Endothelial cell of umbilical vein (primary cell): Measurements from ENCODE around the gene RPH3AL. TPM values are rescaled to one million over a fixed set of nuclear protein-coding genes. Genes with fewer than 3 reads are reported as not detected.

Source experiments
- BruUV-seq: library from RNA; stranded (reverse); fragments of 400-500 nt; replicated peaks from 2 replicates; lab custom pipeline; 2021; lab: Mats Ljungman, UMichigan
- CTCF ChIA-PET: fragments of 300-600, 350-600 bp; sonication (Branson Sonifier 250); formaldehyde crosslinking; loops from one replicate; lab custom pipeline; 2021; ENCODE audit warnings: antibody characterized with exemption, inconsistent platforms; lab: Charles Lee
- POLR2A ChIA-PET: fragments of 300-600, 350-600 bp; sonication (Branson Sonifier 250); formaldehyde crosslinking; loops from one replicate; lab custom pipeline; 2021; ENCODE audit warnings: antibody characterized with exemption, inconsistent platforms; lab: Charles Lee
- DNase-seq: peaks from one replicate; pipeline ENCODE4 v3.0.0-alpha.2; 2011; ENCODE audit warnings: low read depth, low spot score
- FAIRE-seq: peaks from 2 replicates; lab custom pipeline; 2011; peaks lifted over from hg19 to GRCh38; lab: Jason Lieb, UNC
- H2AFZ ChIP-seq: 2 replicates; pipeline ENCODE4 v1.6.0; 2012; ENCODE audit warnings: low read depth, low read length, control low read depth, inconsistent platforms
- H3K27ac ChIP-seq: 2 replicates; pipeline ENCODE4 v1.5.1; 2011; ENCODE audit warnings: low read depth, mild to moderate bottlenecking, control low read depth, low read length, moderate library complexity; ENCODE audit not compliant: insufficient read depth
- H3K27me3 ChIP-seq, 2 experiments: 2 replicates each; pipeline versions ENCODE4 v1.6.0 to v1.6.1; 2011; ENCODE audit warnings: low read length in 2 of 2, mixed read lengths in 1 of 2; ENCODE audit not compliant: control insufficient read depth in 2 of 2, insufficient read depth in 2 of 2
- H3K36me3 ChIP-seq, 2 experiments: 2 replicates in 1 of 2; 3 replicates in 1 of 2; pipeline ENCODE4 v1.5.1; 2011; ENCODE audit warnings: low read length in 2 of 2, mild to moderate bottlenecking in 1 of 2, moderate library complexity in 1 of 2; ENCODE audit not compliant: control insufficient read depth in 2 of 2, insufficient read depth in 2 of 2; ENCODE audit errors: extremely low read depth in 1 of 2
- H3K4me1 ChIP-seq: 3 replicates; pipeline ENCODE4 v1.5.1; 2011; ENCODE audit warnings: mild to moderate bottlenecking, low read length; ENCODE audit not compliant: control insufficient read depth, insufficient read depth; ENCODE audit errors: extremely low read depth
- H3K4me2 ChIP-seq: 2 replicates; pipeline ENCODE4 v1.6.1; 2011; ENCODE audit warnings: low read length, control low read depth, mixed read lengths; ENCODE audit not compliant: insufficient read depth
- H3K4me3 ChIP-seq, 3 experiments: fragments of 200-600 bp in 1 of 3; sonication (generic), shearing (Covaris generic) in 1 of 3; replicated peaks in 1 of 3; 2 replicates each; pipeline ENCODE4 v1.5.1; 2011 to 2016; ENCODE audit warnings: control low read depth in 3 of 3, low read length in 3 of 3, mild to moderate bottlenecking in 2 of 3, inconsistent platforms in 1 of 3, low read depth in 1 of 3, moderate library complexity in 1 of 3; ENCODE audit not compliant: insufficient read depth in 1 of 3
- H3K79me2 ChIP-seq: 2 replicates; pipeline ENCODE4 v1.6.0; 2012; ENCODE audit warnings: low read length, inconsistent platforms; ENCODE audit not compliant: control insufficient read depth, insufficient read depth
- H3K9ac ChIP-seq: replicated peaks from 2 replicates; pipeline ENCODE3; 2011; ENCODE audit warnings: low read length, control low read depth; ENCODE audit not compliant: insufficient read depth; ENCODE audit errors: extremely low read depth
- H3K9me1 ChIP-seq: replicated peaks from 3 replicates; pipeline ENCODE4 v1.6.0; 2011; ENCODE audit warnings: mild to moderate bottlenecking, low read length; ENCODE audit not compliant: control insufficient read depth, insufficient read depth; ENCODE audit errors: extremely low read depth
- H3K9me3 ChIP-seq: replicated peaks from 2 replicates; pipeline ENCODE4 v1.5.1; 2012; ENCODE audit warnings: low read length, inconsistent platforms; ENCODE audit not compliant: control insufficient read depth, insufficient read depth
- H4K20me1 ChIP-seq: replicated peaks from 2 replicates; pipeline ENCODE3; 2011; ENCODE audit warnings: mild to moderate bottlenecking, low read length; ENCODE audit not compliant: control insufficient read depth, insufficient read depth; ENCODE audit errors: extremely low read depth
- CTCF ChIP-seq, 2 donors: IDR thresholded peaks; 1 replicate in 1 of 2; 2 replicates in 1 of 2; pipeline ENCODE4 v1.5.1; 2011; ENCODE audit warnings: low read length in 2 of 2, mild to moderate bottlenecking in 2 of 2, moderate library complexity in 2 of 2, control low read depth in 1 of 2, inconsistent platforms in 1 of 2, low read depth in 1 of 2; ENCODE audit not compliant: insufficient read depth in 1 of 2; ENCODE audit errors: extremely low read depth in 1 of 2
- EZH2 ChIP-seq: IDR thresholded peaks from 2 replicates; pipeline ENCODE4 v1.6.1; 2012; ENCODE audit warnings: borderline replicate concordance, low read depth, mild to moderate bottlenecking, moderate library complexity, low read length, inconsistent platforms; ENCODE audit not compliant: severe bottlenecking
- FOS ChIP-seq: IDR thresholded peaks from 2 replicates; pipeline ENCODE4 v1.6.1; 2011; ENCODE audit warnings: mild to moderate bottlenecking, low read length, moderate library complexity, borderline replicate concordance; ENCODE audit not compliant: insufficient read depth
- GATA2 ChIP-seq: IDR thresholded peaks from 2 replicates; pipeline ENCODE4 v1.7.0; 2011; ENCODE audit warnings: low read depth, mild to moderate bottlenecking, moderate library complexity, mixed read lengths, low read length; ENCODE audit not compliant: insufficient read length, insufficient read depth
- JUN ChIP-seq: IDR thresholded peaks from 2 replicates; pipeline ENCODE4 v1.6.1; 2011; ENCODE audit warnings: borderline replicate concordance, low read depth; ENCODE audit not compliant: insufficient read length, insufficient read depth
- MAX ChIP-seq: IDR thresholded peaks from 2 replicates; pipeline ENCODE4 v1.6.1; 2011; ENCODE audit not compliant: insufficient read depth, insufficient read length
- MYC ChIP-seq: IDR thresholded peaks from one replicate; pipeline ENCODE4 v1.6.1; 2011; ENCODE audit warnings: mild to moderate bottlenecking, low read depth, low read length
- POLR2A ChIP-seq: IDR thresholded peaks from 2 replicates; pipeline ENCODE4 v1.6.1; 2012; ENCODE audit warnings: low read depth, mild to moderate bottlenecking, control low read depth, low read length
- POLR2AphosphoS5 ChIP-seq: IDR thresholded peaks from 2 replicates; pipeline ENCODE4 v1.6.1; 2012; ENCODE audit warnings: low read depth, mild to moderate bottlenecking, control low read depth, low read length, moderate library complexity; ENCODE audit not compliant: insufficient read depth
- dilution Hi-C: fragments of 300-500 bp; cut with MboI; formaldehyde crosslinking; loops from one replicate; pipeline ENCODE4 v1.15.0; 2019; ENCODE audit warnings: low sequenced_read_pairs; ENCODE audit not compliant: extremely low pct_ligation_motif_present
- intact Hi-C: fragments of 100-400 bp; cut with micrococcal nuclease; formaldehyde crosslinking; loops from one replicate; pipeline ENCODE4 v1.10.0; 2022
- polyA plus RNA-seq, 4 experiments: library from polyadenylated mRNA; depleted of rRNA in 3 of 4; stranded (reverse) in 3 of 4; unstranded in 1 of 4; fragments of >200 nt; gene quantifications; 2 replicates each; pipeline versions ENCODE4 v1.2.1 to v1.2.3, GENCODE V29; 2011 to 2012; ENCODE audit warnings: missing spikeins in 1 of 4
- total RNA-seq: library from RNA; stranded (reverse); gene quantifications from 2 replicates; pipeline ENCODE4 v1.2.3, GENCODE V29; 2021

RPH3AL gene
- total and polyA plus RNA-seq, 2 donors (not counting 3 experiments of a cell fraction or from before 2014, with no cell fraction given): 4.1 to 7.0 TPM

GRCh38 chr17:213286-214105, 139.1 kb downstream of the RPH3AL start:
- Histone ChIP-seq H3K4me2 (no peak overlapping the region), H2AFZ (no peak overlapping the region), H3K4me1 (no peaks in the 10 kb centered on the region), H4K20me1 (no peaks in the 10 kb centered on the region), H3K79me2 (no peaks in the 10 kb centered on the region), H3K27ac (no peak overlapping the region), H3K27me3 (no peaks in the 10 kb centered on the region), H3K9me1 (no peaks in the 10 kb centered on the region), H3K36me3 (no peaks in the 10 kb centered on the region), H3K9ac (no peak overlapping the region), H3K4me3 (no peak overlapping the region), H3K9me3 (no peaks in the 10 kb centered on the region)
- dilution Hi-C loops: no loop called here
- FAIRE-seq (no peak), DNase-seq (no peak)
- CTCF ChIA-PET: no interaction called here
- POLR2A ChIA-PET: no interaction called here
- TF ChIP-seq MAX (no peak), JUN (no peak), POLR2A (no peak)
- intact Hi-C loops: no loop called here
- no TSS peak for BruUV-seq

GRCh38 chr17:210402-210801, 142.2 kb downstream of the RPH3AL start:
- no peak overlapping the region for H3K4me2 ChIP-seq
- H3K27ac ChIP-seq: no peak overlapping the region
- FAIRE-seq (no peak), DNase-seq (no peak)
- ChIA-PET POLR2A (no interaction called here), CTCF (interaction anchor here (0.8 to 0.9 kb wide), 2 partner anchors 24 to 490 kb away, joined by 3 read pairs; no protein-coding TSS in a partner anchor)
- H2AFZ ChIP-seq: no peak overlapping the region
- no peaks in the 10 kb centered on the region for H3K27me3 ChIP-seq
- no peak overlapping the region for H3K4me3 ChIP-seq
- BruUV-seq: no TSS peak
- no peaks in the 10 kb centered on the region for H3K9me3 ChIP-seq
- H4K20me1 ChIP-seq: no peaks in the 10 kb centered on the region
- intact Hi-C loops (no loop called here), dilution Hi-C loops (no loop called here)
- no peaks in the 10 kb centered on the region for H3K79me2 ChIP-seq
- no peaks in the 10 kb centered on the region for H3K4me1 ChIP-seq
- no peak for TF ChIP-seq EZH2
- no peak for TF ChIP-seq MYC
- TF ChIP-seq GATA2: no peak
- no peak for TF ChIP-seq JUN
- TF ChIP-seq CTCF (IDR thresholded peaks at IDR 0.05; ENCODE audit: extremely low read depth in 1 of 2, insufficient read depth in 1 of 2, low read depth in 1 of 2, low read length in 2 of 2): no peak
- TF ChIP-seq POLR2A: no peak
- no peak for TF ChIP-seq FOS
- no peak for TF ChIP-seq POLR2AphosphoS5
- no peak for TF ChIP-seq MAX
- H3K36me3 ChIP-seq: no peaks in the 10 kb centered on the region
- no peak overlapping the region for H3K9ac ChIP-seq
- no peaks in the 10 kb centered on the region for H3K9me1 ChIP-seq
